ENCODE data around the gene CD2BP2.

Gene CD2BP2

GRCh38 chr16:30369938-30370455, 14.9 kb upstream of the CD2BP2 start:
- peak overlapping the region; percentile 85 for H3K4me3 ChIP-seq (ENCODE audit: low read depth, low read length)
- no peak for TF ChIP-seq CTCF (IDR thresholded peaks at IDR 0.05; ENCODE audit: insufficient read depth, low read length, missing control alignments)
- POLR2A ChIA-PET: interaction anchor here (1.0 to 1.9 kb wide), 3 partner anchors 13 to 35 kb away, joined by 4 to 12 read pairs (median 8); partner anchors contain the start of genes CD2BP2 and SEPTIN1
- no peak for DNase-seq (ENCODE audit: low read depth, low spot score)
- CTCF ChIA-PET: interaction anchor here (1.1 to 1.9 kb wide), 5 partner anchors 10 to 278 kb away, joined by 3 to 9 read pairs (median 4); partner anchors contain the start of genes CD2BP2 and TBX6

GRCh38 chr16:30369091-30369937, 14.2 kb upstream of the CD2BP2 start:
- DNase-seq (ENCODE audit: low read depth, low spot score): no peak
- CTCF ChIA-PET: interaction anchor here (0.9 to 1.3 kb wide), 6 partner anchors 9 to 61 kb away, joined by 3 to 5 read pairs (median 4); partner anchors contain the start of genes CD2BP2 and DCTPP1

DNA sequence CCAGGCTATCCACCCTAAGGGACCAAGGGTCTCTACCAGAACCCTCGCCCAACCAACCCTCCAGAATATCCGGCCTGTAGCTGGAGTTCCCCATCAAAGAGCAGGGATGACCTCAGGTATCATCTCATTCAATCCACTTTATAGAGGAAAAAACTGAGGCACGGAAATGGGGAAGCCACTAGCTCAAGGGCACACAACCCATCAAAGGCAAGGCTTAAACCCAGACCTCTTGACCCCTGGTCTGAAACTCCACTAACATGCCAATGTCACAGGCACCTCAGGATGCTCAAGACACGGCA, 13.6 kb upstream of the CD2BP2 start:
- no peak for DNase-seq (ENCODE audit: low read depth, low spot score)
- peak overlapping the region; percentile 85 for H3K4me3 ChIP-seq (ENCODE audit: low read depth, low read length)
- POLR2A ChIA-PET: interaction anchor here (1.1 kb wide), 1 partner anchor 12 kb away, joined by 5 read pairs; no protein-coding TSS in a partner anchor
- TF ChIP-seq CTCF (IDR thresholded peaks at IDR 0.05; ENCODE audit: insufficient read depth, low read length, missing control alignments): no peak
- CTCF ChIA-PET: interaction anchor here (0.9 to 1.3 kb wide), 4 partner anchors 9 to 62 kb away, joined by 3 to 4 read pairs (median 4); partner anchors contain the start of genes CD2BP2 and DCTPP1

More at GRCh38 chr16:30369091-30369937, 14.2 kb upstream of the CD2BP2 start:
- TF ChIP-seq CTCF (IDR thresholded peaks at IDR 0.05; ENCODE audit: insufficient read depth, low read length, missing control alignments): no peak
- peak overlapping the region; percentile 85 for H3K4me3 ChIP-seq (ENCODE audit: low read depth, low read length)
- POLR2A ChIA-PET: interaction anchor here (1.1 kb wide), 1 partner anchor 13 kb away, joined by 5 read pairs; no protein-coding TSS in a partner anchor

DNA sequence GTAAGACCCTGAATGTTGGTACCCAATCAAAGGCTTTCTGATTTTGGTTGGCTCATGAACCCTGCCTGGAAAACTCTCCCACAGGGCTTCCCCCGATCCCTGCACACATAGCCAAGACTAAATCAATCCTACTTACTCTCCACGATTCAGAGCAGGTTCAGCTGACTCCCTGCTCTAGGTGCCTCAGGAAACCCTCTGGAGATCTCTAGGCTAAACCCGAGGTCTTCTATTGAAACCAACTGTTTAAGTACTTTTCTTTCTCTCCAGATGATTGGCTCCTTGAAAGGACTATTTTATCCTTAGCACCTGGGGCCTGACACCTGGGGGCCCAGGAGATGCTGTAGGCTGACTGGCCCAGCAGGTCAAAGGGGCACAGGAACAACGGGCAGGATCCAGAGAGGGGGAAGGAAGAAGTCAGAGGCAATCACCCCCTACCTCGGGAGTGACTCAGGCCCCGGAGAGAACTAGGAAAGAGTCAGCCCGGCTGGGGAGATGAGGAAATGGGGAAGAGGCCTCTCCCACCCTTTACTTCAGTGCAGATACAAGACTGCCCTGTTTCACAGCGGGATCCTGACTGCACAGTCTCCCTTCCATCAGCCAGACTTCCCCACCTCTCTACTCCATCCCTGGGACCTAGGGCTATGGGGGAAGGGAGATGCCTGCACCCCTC, 13.1 kb upstream of the CD2BP2 start:
- ChIA-PET POLR2A (interaction anchor here (0.5 to 1.1 kb wide), 2 partner anchors 12 to 28 kb away, joined by 3 to 5 read pairs; no protein-coding TSS in a partner anchor), CTCF (interaction anchor here (1.1 to 1.3 kb wide), 3 partner anchors 10 to 62 kb away, joined by 3 to 4 read pairs (median 4); partner anchors contain the start of genes CD2BP2 and DCTPP1)
- no peak for TF ChIP-seq CTCF (IDR thresholded peaks at IDR 0.05; ENCODE audit: insufficient read depth, low read length, missing control alignments)
- peak overlapping the region; percentile 85 for H3K4me3 ChIP-seq (ENCODE audit: low read depth, low read length)
- DNase-seq (ENCODE audit: low read depth, low spot score): no peak

GRCh38 chr16:30367349-30368009, 12.4 kb upstream of the CD2BP2 start:
- DNase-seq (ENCODE audit: low read depth, low spot score): no peak
- peak overlapping the region; percentile 85 for H3K4me3 ChIP-seq (ENCODE audit: low read depth, low read length)
- TF ChIP-seq CTCF (IDR thresholded peaks at IDR 0.05; ENCODE audit: insufficient read depth, low read length, missing control alignments): no peak
- CTCF ChIA-PET: interaction anchor here (1.6 kb wide), 1 partner anchor 40 kb away, joined by 3 read pairs; the partner anchor contains the start of gene ZNF771
- POLR2A ChIA-PET: interaction anchor here (0.5 kb wide), 1 partner anchor 28 kb away, joined by 3 read pairs; no protein-coding TSS in a partner anchor

All from AG04449 (cell line).